Esophagus muscularis mucosa (tissue), 4 donors: Measurements from ENCODE around the gene MEFV.

ENCODE experiments used
- CTCF ChIP-seq, 3 experiments: fragments of 200-600 bp in 2 of 3; fragments of 450-650 bp in 1 of 3; sonication (generic) in 2 of 3; IDR thresholded peaks; one replicate each; pipeline ENCODE4 v1.5.1; 2017 to 2019; ENCODE audit warnings: antibody characterized with exemption in 3 of 3, mild to moderate bottlenecking in 2 of 3, moderate library complexity in 1 of 3
- EP300 ChIP-seq: sonication (generic); formaldehyde crosslinking; IDR thresholded peaks from one replicate; pipeline ENCODE4 v1.6.1; 2017; ENCODE audit warnings: antibody characterized with exemption
- POLR2AphosphoS5 ChIP-seq, 2 donors: sonication (generic); formaldehyde crosslinking; IDR thresholded peaks; one replicate each; pipeline ENCODE4 v1.6.1; 2017; ENCODE audit warnings: antibody characterized with exemption in 2 of 2

GRCh38 chr16:3292604-3293003 is 36.2 kb upstream of the MEFV start:
- TF ChIP-seq EP300, result no peak
- TF ChIP-seq CTCF (IDR thresholded peaks at IDR 0.05), result no peak
- TF ChIP-seq POLR2AphosphoS5 (IDR thresholded peaks at IDR 0.05), result no peak
